H1 (cell line): ENCODE data around the gene COA4. TPM values are rescaled to one million over a fixed set of nuclear protein-coding genes. Genes with fewer than 3 reads are reported as not detected.

Experiments used
- CBX8 ChIP-seq: fragments of 300-800, 300-1000 bp; sonication (generic); IDR thresholded peaks from 2 replicates; pipeline ENCODE4 v1.7.1; 2016; ENCODE audit warnings: low read depth, low read length, borderline replicate concordance
- EP300 ChIP-seq, 2 experiments: IDR thresholded peaks; 1 replicate in 1 of 2; 2 replicates in 1 of 2; pipeline ENCODE4 v1.6.1; 2011 to 2012; ENCODE audit warnings: low read depth in 2 of 2, low read length in 2 of 2, mild to moderate bottlenecking in 2 of 2, borderline replicate concordance in 1 of 2, inconsistent platforms in 1 of 2, moderate library complexity in 1 of 2
- EZH2 ChIP-seq: fragments of 200-600 bp; sonication (generic); IDR thresholded peaks from 2 replicates; pipeline ENCODE4 v1.7.1; 2012; ENCODE audit warnings: low read depth, mild to moderate bottlenecking, moderate library complexity, low read length, inconsistent platforms; ENCODE audit not compliant: severe bottlenecking
- HDAC2 ChIP-seq, 2 experiments: fragments of 300-600 bp in 1 of 2; sonication (generic) in 1 of 2; IDR thresholded peaks; 2 replicates each; pipeline ENCODE4 v1.6.1; 2011 to 2012; ENCODE audit warnings: low read depth in 2 of 2, low read length in 2 of 2, mild to moderate bottlenecking in 2 of 2, moderate library complexity in 2 of 2, borderline replicate concordance in 1 of 2, inconsistent platforms in 1 of 2
- KDM4A ChIP-seq: IDR thresholded peaks from one replicate; pipeline ENCODE4 v1.7.1; 2012; ENCODE audit warnings: low read depth, mild to moderate bottlenecking, moderate library complexity, low read length, inconsistent platforms; ENCODE audit not compliant: severe bottlenecking
- NRF1 ChIP-seq: IDR thresholded peaks from 2 replicates; pipeline ENCODE4 v1.6.1; 2011; ENCODE audit warnings: mild to moderate bottlenecking, low read depth, low read length, improper control_type of control experiment
- RBBP5 ChIP-seq: IDR thresholded peaks from 2 replicates; pipeline ENCODE4 v1.7.1; 2012; ENCODE audit warnings: low read depth, mild to moderate bottlenecking, inconsistent platforms, low read length, moderate library complexity, borderline replicate concordance
- RFX5 ChIP-seq: IDR thresholded peaks from 2 replicates; pipeline ENCODE4 v1.6.1; 2011; ENCODE audit warnings: low read depth, low read length, improper control_type of control experiment, borderline replicate concordance
- TAF7 ChIP-seq: optimal IDR thresholded peaks from 2 replicates; pipeline ENCODE3; 2011; ENCODE audit warnings: low read depth, mild to moderate bottlenecking, inconsistent platforms, low read length, moderate library complexity, borderline replicate concordance
- ZNF274 ChIP-seq: IDR thresholded peaks from 2 replicates; pipeline ENCODE4 v1.7.0; 2012; ENCODE audit warnings: low read length, borderline replicate concordance; ENCODE audit errors: extremely low read depth
- polyA plus RNA-seq, 7 experiments: library from polyadenylated mRNA; depleted of rRNA in 3 of 7; stranded (reverse) in 5 of 7; unstranded in 2 of 7; fragments of >200 nt in 5 of 7; fragments of 200-250 nt in 2 of 7; gene quantifications; 1 replicate in 5 of 7; 2 replicates in 1 of 7; 4 replicates in 1 of 7; pipeline versions ENCODE4 v1.2.1 to v1.2.3, GENCODE V29; 2011 to 2013; ENCODE audit warnings: missing spikeins in 2 of 7, mixed read lengths in 2 of 7
- total RNA-seq: library from RNA; stranded (reverse); fragmentation: NEBNext Ultra II Directional; extraction: Animal tissue kit (Norgen Biotek cat#: 25700); gene quantifications from 2 replicates; pipeline ENCODE4 v1.2.1, GENCODE V29; 2021
- TF ChIP-seq, protein P1 (sequence below): IDR thresholded peaks from 2 replicates; pipeline ENCODE4 v1.6.1; 2012; ENCODE audit warnings: low read length, inconsistent platforms

The COA4 gene
- total and polyA plus RNA-seq, 2 of the 8 experiments (the other 6 are each of a cell fraction or from before 2014, with no cell fraction given): 177 to 380 TPM

DNA sequence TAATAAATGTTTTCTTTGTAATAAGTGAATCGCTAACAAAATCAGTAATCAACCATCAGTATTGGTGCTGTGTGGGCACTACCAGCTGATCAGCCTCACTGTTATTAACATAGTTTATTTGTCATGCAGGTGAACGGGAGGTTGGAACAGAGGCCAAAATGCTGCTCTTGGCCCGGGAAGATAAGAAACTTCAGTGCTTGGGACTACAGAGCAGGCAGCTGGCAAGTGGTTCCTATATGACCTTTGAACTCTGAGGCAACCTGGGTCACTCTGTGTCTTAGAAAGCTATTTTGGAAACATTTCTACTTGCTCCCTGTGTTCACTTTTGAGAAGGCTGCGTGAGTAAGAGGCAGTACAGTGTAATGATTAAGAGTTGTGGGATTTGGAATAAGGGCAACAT is 37.6 kb upstream of the COA4 start (continued):
- TF ChIP-seq, protein P1, sequence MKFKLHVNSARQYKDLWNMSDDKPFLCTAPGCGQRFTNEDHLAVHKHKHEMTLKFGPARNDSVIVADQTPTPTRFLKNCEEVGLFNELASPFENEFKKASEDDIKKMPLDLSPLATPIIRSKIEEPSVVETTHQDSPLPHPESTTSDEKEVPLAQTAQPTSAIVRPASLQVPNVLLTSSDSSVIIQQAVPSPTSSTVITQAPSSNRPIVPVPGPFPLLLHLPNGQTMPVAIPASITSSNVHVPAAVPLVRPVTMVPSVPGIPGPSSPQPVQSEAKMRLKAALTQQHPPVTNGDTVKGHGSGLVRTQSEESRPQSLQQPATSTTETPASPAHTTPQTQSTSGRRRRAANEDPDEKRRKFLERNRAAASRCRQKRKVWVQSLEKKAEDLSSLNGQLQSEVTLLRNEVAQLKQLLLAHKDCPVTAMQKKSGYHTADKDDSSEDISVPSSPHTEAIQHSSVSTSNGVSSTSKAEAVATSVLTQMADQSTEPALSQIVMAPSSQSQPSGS: no peak
- no peak for TF ChIP-seq RFX5
- TF ChIP-seq TAF7: no peak
- TF ChIP-seq EP300 (IDR thresholded peaks at IDR 0.05; ENCODE audit: borderline replicate concordance in 1 of 2, low read depth in 2 of 2, low read length in 2 of 2): no peak
- no peak for TF ChIP-seq KDM4A
- TF ChIP-seq RBBP5: no peak
- no peak for TF ChIP-seq ZNF274
- no peak for TF ChIP-seq CBX8
- TF ChIP-seq HDAC2 (IDR thresholded peaks at IDR 0.05; ENCODE audit: borderline replicate concordance in 1 of 2, low read depth in 2 of 2, low read length in 2 of 2): no peak
- no peak for TF ChIP-seq EZH2
- no peak for TF ChIP-seq NRF1
